ENCODE measurements around the gene JARID2. TPM values are rescaled to one million over a fixed set of nuclear protein-coding genes. Genes with fewer than 3 reads are reported as not detected.

JARID2 gene
- total RNA-seq, 1 donor from 2014 or later = 66.1 TPM

- Mint-ChIP-seq H3K4me1 (ENCODE audit: unreplicated experiment) (peaks cover 60% of the 10 kb centered on the region), H3K36me3 (ENCODE audit: low read depth, unreplicated experiment) (peaks cover 11% of the 10 kb centered on the region), H3K9me3 (ENCODE audit: unreplicated experiment) (no peaks in the 10 kb centered on the region), H3K27me3 (ENCODE audit: unreplicated experiment) (peaks cover 10% of the 10 kb centered on the region), H3K27ac (ENCODE audit: unreplicated experiment) (no peak overlapping the region), H3K4me3 (ENCODE audit: unreplicated experiment) (no peak overlapping the region)
- DNase-seq (ENCODE audit: low spot score) = no peak
- TF ChIP-seq, protein P1, sequence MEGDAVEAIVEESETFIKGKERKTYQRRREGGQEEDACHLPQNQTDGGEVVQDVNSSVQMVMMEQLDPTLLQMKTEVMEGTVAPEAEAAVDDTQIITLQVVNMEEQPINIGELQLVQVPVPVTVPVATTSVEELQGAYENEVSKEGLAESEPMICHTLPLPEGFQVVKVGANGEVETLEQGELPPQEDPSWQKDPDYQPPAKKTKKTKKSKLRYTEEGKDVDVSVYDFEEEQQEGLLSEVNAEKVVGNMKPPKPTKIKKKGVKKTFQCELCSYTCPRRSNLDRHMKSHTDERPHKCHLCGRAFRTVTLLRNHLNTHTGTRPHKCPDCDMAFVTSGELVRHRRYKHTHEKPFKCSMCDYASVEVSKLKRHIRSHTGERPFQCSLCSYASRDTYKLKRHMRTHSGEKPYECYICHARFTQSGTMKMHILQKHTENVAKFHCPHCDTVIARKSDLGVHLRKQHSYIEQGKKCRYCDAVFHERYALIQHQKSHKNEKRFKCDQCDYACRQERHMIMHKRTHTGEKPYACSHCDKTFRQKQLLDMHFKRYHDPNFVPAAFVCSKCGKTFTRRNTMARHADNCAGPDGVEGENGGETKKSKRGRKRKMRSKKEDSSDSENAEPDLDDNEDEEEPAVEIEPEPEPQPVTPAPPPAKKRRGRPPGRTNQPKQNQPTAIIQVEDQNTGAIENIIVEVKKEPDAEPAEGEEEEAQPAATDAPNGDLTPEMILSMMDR (IDR thresholded peaks at IDR 0.05; ENCODE audit: unreplicated experiment) = no peak
Observed at GRCh38 chr6:15477746-15478145, 231.9 kb downstream of the JARID2 start.

GRCh38 chr6:15479761-15480160 lies 233.9 kb downstream of the JARID2 start:
- TF ChIP-seq, protein P1 (IDR thresholded peaks at IDR 0.05; ENCODE audit: unreplicated experiment) = no peak
- Mint-ChIP-seq H3K4me3 (ENCODE audit: unreplicated experiment) (no peak overlapping the region), H3K9me3 (ENCODE audit: unreplicated experiment) (no peaks in the 10 kb centered on the region), H3K27ac (ENCODE audit: unreplicated experiment) (no peak overlapping the region), H3K36me3 (ENCODE audit: low read depth, unreplicated experiment) (peaks cover 11% of the 10 kb centered on the region), H3K4me1 (ENCODE audit: unreplicated experiment) (peaks cover 51% of the 10 kb centered on the region), H3K27me3 (ENCODE audit: unreplicated experiment) (peaks cover 8% of the 10 kb centered on the region)
- DNase-seq (ENCODE audit: low spot score) = no peak

GRCh38 chr6:15480525-15480924 lies 234.7 kb downstream of the JARID2 start:
- H3K27me3 Mint-ChIP-seq (ENCODE audit: unreplicated experiment) = peaks cover 8% of the 10 kb centered on the region
- no peak overlapping the region for H3K27ac Mint-ChIP-seq (ENCODE audit: unreplicated experiment)
- H3K36me3 Mint-ChIP-seq (ENCODE audit: low read depth, unreplicated experiment) = peaks cover 9% of the 10 kb centered on the region
- TF ChIP-seq, protein P1 (IDR thresholded peaks at IDR 0.05; ENCODE audit: unreplicated experiment) = no peak
- no peaks in the 10 kb centered on the region for H3K9me3 Mint-ChIP-seq (ENCODE audit: unreplicated experiment)
- peaks cover 46% of the 10 kb centered on the region for H3K4me1 Mint-ChIP-seq (ENCODE audit: unreplicated experiment)
- no peak overlapping the region for H3K4me3 Mint-ChIP-seq (ENCODE audit: unreplicated experiment)
- DNase-seq (ENCODE audit: low spot score) = no peak

- Mint-ChIP-seq H3K4me3 (ENCODE audit: unreplicated experiment) (no peak overlapping the region), H3K27me3 (ENCODE audit: unreplicated experiment) (peaks cover 8% of the 10 kb centered on the region), H3K27ac (ENCODE audit: unreplicated experiment) (no peak overlapping the region), H3K36me3 (ENCODE audit: low read depth, unreplicated experiment) (peaks cover 7% of the 10 kb centered on the region), H3K9me3 (ENCODE audit: unreplicated experiment) (no peaks in the 10 kb centered on the region), H3K4me1 (ENCODE audit: unreplicated experiment) (peaks cover 39% of the 10 kb centered on the region)
- TF ChIP-seq, protein P1 (IDR thresholded peaks at IDR 0.05; ENCODE audit: unreplicated experiment) = no peak
- DNase-seq (ENCODE audit: low spot score) = no peak
Observed at GRCh38 chr6:15481390-15482291, 235.8 kb downstream of the JARID2 start.

GRCh38 chr6:15483060-15483459 lies 237.2 kb downstream of the JARID2 start:
- H3K4me1 Mint-ChIP-seq (ENCODE audit: unreplicated experiment) = peaks cover 38% of the 10 kb centered on the region
- TF ChIP-seq, protein P1 (IDR thresholded peaks at IDR 0.05; ENCODE audit: unreplicated experiment) = no peak
- peaks cover 14% of the 10 kb centered on the region for H3K36me3 Mint-ChIP-seq (ENCODE audit: low read depth, unreplicated experiment)
- H3K27me3 Mint-ChIP-seq (ENCODE audit: unreplicated experiment) = peaks cover 8% of the 10 kb centered on the region
- H3K4me3 Mint-ChIP-seq (ENCODE audit: unreplicated experiment) = no peak overlapping the region
- H3K27ac Mint-ChIP-seq (ENCODE audit: unreplicated experiment) = no peak overlapping the region
- H3K9me3 Mint-ChIP-seq (ENCODE audit: unreplicated experiment) = no peaks in the 10 kb centered on the region
- DNase-seq (ENCODE audit: low spot score) = no peak
